HG02973 (cell line): ENCODE measurements around the gene NAALAD2.
"Not testable (repeated sequence)": the region's sequence is repeated elsewhere in the genome, so short reads cannot be mapped to it uniquely, and the experiment has no call there.

ENCODE experiments used
- ATAC-seq: cut with Tn5 transposase; IDR thresholded peaks from one replicate; pipeline ENCODE4 v1.9.1; 2021; ENCODE audit warnings: moderate library complexity; ENCODE audit not compliant: unreplicated experiment

NAALAD2 gene

DNA sequence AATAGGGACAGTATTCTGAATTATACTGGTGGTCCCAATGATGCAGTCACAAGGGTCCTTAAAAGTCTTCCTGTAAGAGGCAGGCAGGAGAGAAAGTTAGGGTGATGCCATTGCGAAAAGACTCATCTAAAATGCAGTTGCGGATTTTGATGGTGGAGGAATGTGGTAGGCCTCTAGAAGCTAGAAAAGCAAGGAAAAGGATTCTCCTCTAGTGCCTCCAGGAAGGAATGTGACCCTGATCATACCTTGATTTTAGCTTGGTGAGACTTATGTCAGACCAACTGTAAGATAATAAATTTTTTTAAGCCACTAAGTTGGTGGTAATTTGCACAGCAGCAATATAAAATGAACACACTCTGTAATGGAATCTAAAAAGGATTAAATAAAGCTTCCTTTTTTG lies 54.5 kb downstream of the NAALAD2 start:
- no peak for ATAC-seq

DNA sequence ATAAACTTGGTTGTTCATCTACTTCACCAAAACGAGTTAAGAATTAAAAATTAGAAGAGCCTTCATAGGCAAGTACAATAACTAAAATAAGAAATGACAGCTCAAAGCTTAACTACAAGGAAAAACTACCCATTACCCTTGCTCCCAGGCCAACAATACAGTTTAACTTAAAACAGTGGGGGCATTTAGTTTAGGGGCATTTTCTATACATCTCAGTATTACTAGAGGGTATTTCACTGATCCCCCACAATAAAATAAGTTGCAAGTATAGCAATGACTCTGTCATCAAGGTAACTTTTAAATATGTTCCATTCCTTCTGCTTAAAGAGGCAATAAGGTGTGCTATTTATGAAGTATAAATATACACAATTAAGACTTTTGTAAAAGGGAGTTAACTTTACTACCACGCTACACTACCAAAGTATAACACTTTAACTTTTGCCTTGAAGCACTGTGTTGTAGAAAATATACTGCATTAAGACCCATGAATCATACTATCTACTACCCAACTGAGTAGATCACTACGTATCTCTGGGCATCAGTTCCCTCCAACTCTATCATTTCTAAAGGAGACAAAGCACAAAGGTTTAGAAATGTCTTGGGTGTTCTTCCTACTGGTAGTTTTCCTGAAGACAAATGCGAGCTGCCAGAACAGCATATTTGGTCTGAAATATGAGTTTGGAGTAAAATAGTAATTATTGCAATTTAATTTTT lies 58.6 kb downstream of the NAALAD2 start:
- ATAC-seq, result no peak

DNA sequence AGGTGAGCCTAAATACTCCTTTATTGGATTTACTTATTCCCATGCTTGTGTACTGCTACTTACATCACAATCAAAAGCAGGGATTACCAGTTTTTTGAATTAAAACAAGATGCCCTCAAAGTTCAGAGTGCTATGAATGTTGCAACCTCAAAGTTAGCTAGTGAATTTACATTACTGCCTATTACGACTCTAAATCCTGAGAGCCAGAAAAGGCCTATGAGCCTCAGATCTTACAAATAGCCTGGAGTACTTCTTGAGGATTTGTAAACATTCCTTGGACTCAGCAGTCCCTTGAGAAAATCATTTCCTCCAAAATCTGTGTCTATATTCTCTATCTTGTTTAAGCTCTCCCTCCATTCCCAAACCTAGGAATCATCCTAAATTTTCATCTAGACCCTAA lies 62.9 kb downstream of the NAALAD2 start:
- ATAC-seq, result no peak

DNA sequence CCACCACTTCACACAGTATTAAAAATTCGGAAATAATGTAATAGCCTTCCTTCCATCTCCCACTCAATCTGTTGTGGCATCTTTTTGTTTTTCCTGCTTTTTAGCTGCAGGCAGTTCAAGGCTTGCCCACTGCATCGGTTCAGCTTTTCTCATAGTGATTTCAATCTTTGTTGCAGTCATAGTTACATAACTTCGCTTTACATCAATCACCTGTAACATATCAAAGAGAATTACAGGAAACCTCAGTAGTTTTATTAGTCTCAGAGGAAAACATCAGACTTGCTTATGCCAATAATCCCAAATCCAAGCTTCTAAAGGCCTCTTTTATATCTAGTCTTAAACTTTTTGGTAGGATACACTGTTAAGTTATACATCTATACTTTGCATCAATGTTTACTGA lies 67.9 kb downstream of the NAALAD2 start:
- ATAC-seq, result no peak

DNA sequence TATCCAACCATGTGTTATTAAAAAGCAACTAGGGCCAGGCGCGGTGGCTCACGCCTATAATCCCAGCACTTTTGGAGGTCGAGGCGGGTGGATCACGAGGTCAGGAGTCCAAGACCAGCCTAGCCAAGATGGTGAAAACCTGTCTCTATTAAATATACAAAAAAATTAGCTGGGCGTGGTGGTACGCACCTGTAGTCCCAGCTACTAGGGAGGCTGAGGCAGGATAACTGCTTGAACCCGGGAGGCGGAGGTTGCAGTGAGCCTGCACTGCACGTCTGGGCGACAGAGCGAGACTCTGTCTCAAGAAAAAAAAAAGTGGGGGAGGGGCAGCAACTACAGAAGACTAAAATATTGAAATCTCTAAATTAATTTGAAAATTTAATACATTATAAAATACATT lies 69.9 kb downstream of the NAALAD2 start:
- no peak for ATAC-seq

DNA sequence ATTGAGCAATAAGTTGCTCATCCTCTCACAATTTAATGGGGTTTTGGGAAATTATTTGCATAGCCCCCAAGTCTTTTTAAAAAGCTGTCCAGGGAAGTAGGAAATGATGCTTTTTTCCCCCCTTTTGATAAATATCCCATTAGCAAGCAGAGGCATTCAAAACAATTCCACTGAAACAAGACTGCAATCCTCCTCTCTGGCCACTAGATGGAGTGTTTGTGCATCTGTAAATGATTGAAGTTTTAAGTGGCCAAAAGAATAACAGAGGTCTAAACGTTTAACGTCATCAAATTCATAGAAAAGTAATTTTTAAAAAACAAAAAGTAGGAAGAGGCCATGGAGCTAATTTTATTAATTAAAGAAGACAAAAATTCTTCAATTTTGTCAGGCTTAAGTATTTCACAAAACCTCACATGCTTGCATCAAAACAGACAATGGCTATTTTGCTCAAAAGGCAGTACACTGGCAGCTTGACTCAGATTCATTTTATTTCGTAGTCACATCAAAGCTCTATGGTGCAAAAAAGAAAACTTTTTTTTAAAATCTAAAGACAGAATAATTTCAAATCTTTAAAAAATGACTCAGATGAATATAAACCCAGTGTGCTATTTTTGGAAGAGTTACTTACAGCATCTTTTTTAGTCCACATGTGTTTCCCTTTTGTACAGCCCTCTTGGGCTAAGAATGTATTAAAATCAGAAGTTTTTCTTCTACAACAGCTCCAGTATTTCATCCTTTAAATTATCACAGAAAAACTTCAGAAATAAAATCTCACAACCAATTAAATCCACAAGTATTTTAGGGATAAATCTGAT lies 70.6 kb downstream of the NAALAD2 start:
- ATAC-seq, result peak; percentile 70

DNA sequence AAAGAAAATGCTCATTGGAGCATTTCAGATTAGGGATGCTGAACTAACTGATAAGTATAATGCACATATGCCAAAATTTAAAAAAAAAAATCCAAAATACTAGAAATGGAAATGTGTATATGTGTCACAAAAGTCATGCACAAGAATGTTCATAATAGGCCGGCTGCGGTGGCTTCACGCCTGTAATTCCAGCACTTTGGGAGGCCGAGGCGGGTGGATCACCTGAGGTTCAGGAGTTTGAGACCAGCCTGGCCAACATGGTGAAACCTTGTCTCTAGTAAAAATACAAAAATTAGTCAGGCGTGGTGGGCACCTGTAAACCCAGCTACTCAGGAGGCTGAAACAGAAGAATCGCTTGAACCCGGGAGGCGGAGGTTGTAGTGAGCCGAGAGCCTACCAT lies 73.5 kb downstream of the NAALAD2 start:
- not testable (repeated sequence) for ATAC-seq

DNA sequence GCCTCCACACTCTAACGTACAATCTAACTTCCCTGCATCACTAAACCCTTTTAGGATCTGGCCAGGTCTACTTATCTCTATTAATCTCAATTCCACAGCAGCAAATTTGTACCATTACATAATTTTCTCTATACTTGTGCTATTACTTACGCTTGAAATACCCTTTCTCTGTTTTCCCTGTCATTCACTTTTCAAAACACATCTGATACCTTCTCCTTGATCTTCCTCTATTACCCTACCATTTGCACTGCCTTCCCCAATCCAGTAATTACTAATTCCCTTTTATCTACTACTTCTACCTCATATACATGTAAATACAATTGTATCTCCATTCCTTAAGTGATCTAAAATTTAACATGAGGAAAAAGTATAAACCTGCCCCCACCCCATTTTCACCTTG lies 74.4 kb downstream of the NAALAD2 start:
- ATAC-seq, result no peak

DNA sequence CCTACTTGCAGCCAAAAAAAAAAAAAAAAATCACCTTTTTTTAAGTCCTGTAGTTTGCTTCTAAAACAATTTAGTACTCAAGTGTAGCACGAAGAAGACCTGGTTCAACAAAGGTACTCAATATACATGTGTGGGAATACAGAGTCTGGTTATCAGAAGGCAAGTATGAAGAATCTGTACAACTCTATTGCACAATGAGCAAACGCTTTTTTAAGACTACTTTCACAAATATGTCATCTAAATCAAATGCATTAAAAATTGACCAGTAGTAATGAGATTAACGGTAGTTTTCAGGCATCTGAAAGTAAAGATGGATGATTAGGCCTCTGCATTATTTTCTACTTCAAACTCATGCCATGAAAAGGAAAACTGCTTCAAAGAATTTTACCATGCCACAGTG lies 78.9 kb downstream of the NAALAD2 start:
- no peak for ATAC-seq

DNA sequence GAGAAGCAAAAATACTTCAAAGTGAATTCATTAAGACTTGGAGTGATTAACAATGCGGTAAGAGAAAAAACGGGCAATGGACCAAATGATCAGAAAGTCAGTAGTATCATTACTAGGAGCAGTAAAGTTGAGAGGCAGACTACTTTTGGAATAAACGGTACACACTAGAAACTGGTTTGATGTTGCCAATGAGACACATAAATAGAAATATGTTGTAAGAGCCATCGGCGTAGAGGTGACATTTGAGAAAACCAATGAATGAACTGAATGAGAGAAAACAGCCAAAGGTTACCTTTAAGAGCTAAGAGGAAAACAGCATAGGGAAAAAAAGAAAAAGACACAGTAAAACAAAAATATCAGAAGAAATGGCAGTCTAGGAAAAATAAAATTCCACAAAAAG lies 82.1 kb downstream of the NAALAD2 start:
- ATAC-seq, result no peak

DNA sequence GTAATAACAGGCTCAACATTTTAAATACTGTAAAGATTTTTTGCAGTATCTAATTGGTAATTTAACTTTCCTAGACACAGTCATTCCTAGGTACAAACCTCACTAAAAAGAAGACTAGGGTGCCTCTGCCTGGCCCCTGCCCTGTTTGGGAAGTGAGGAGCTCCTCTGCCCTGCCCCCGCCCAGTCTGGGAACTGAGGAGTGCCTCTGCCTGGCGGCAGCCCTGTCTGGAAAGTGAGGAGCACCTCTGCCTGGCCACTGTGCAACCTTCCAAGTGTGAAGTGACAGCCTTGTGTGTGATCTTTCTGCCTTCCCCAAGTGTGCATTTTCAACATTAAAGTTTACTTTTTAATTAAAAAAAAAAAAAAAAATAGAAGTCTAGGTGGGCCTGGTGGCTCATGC lies 84.1 kb downstream of the NAALAD2 start:
- no peak for ATAC-seq

DNA sequence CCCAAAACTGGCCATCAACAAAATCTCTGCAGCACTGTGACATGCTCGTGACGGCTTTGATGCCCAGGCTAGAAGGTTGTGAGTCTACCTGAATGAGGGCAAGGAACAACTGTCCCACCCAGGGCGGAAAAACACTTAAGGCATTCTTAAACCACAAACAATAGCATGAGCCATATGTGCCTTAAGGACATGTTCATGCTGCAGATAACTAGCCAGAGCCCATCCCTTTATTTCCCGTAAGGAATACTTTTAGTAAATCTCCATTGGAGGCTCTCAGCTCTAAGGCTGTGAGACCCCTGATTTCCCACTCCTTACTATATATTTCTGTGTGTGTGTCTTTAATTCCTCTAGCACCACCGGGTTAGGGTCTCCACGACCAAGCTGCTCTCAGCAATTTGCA lies 85.0 kb downstream of the NAALAD2 start:
- ATAC-seq, result no peak

DNA sequence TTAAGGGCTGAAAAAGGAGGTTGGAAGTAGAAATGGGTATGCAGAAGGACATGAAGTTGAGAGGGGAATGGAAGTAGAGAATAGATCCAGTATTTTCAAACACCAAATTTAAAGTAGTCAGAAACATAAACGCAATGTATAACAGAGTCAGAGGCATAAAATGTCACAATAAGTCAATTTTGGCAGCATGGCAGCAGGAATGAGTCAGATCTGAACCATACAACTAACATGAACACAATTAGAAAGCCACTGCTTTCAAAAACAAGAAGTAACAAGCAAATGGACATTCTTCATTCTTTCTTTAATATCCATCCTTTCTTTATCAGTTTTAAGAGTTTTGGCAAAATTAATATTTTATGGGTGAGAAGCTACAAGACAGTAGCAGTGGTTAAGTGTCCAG lies 85.9 kb downstream of the NAALAD2 start:
- ATAC-seq, result peak; percentile 20

DNA sequence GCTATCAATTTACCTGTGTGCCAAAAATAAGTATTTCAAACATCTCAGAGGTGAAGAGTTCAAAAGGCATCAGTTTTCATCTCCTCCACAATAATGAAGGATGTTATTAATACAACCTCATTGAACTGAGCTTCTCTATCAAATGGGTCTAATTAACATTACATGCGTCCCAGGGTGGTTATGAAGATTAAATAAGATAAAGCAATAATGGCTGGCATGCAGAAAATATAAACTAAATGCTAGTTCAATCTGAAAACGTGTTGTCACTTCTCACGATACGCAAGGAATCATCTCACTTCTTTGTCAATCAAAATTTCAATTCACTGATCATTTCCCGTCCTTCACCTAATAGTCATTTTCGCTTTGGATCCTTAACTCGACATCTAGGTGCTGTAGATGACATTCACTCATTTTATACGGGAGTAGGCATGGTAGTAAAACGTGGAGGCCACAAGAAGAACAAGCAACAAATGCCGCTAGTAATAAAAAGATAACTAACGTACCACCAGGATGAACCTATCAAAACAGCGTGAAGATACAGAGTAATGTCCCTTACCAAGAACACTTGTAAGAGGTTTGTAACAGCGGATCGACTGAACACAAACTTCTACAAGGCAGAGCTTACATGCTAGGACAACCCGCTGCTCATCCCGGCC lies 87.5 kb downstream of the NAALAD2 start:
- ATAC-seq, result no peak

DNA sequence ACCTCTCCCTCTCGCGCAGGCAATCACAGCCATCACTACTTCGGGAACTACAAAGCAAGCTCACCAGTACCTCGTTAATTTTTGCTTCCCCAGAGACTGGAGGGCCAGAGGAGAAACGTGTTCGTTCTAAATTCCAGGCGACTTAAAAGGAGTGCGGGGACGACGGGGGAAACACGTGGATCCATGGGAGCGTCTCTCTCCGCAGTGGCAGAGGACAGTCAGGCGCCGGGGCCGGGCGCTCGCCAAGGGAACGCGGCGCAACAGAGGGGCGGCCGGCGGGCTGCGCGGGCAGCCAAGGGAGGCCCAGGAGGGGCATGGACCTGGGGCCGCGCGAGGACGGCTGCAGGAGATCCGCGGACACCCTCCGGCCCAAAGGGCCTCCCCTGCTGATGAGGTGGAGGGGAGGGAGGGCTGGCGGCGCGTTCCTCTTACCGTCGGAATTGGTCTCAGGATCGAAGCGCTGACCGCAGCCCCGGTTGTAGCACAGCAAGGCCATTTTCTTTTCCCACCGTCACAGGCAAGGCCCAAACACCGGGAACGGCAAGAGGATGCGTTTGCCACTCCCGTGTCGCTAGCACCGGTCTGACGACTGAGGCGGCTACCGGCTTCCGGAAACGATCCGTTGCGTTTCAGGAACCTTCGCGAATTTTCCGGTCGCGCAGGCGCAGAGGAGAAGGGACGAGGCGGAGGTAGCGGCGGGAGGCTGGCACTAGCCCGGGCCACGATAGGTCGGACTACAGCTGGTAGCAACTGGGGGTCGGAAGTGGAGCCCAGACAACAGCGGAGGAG lies 88.2 kb downstream of the NAALAD2 start, which contains the start of gene CHORDC1:
CHORDC1 (minus strand) TSS at position 591 of the 789 bp plus-strand sequence; CDS start at position 496, 95 bp downstream.
- peak; percentile 87 for ATAC-seq

DNA sequence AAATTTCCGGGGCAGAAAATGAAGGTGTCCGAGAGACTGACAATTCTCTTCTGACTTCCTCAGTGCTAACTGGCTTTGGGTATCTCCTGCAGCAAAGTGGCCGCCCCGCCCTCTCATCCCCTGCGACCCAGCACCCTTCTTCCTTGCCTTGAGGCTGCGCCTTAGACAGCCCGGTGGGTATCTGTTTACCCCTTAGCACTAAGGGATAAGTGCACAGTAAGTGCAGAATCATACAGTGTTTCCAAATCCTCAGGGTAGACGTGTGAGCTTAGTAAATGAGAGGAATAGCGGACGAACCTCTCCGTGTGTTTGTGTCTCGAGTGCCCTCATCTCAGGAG lies 88.8 kb downstream of the NAALAD2 start:
- no peak for ATAC-seq

DNA sequence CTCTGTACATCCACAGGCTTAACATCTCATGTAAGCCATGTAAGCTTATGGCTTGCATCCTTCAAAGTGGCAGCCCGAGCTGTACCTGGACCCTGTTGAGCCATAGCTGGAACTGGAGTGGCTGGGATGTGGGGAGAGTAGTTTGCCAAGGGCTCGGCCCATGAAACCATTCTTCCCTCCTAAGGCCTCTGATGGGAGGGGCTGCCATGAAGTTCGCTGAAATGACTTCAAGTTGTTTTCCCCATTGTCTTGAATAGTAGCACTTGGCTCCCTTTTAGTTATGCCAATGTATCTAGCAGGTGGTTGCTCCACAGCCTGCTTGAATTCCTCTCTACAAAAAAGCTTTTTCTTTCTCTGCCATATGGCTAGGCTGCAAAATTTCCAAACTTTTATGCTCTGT lies 93.6 kb downstream of the NAALAD2 start:
- ATAC-seq, result no peak

DNA sequence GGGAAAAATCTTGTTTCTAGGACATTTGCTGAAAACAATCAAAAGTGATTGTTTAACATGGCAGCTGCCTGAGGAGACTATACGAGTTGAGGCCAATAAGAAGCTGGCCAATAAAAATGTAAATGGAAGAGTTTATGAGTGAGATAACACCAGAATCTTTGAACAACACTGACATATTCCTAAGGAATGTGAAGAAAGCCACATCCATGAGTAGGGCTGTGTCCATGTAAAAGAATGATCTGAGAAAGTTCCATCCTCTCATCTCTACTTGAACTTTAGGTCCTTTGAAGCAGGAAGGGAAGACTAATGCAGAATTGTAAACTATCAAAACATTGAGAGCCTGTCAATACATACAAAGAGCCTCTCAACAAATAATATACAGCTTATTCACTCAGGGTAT lies 95.3 kb downstream of the NAALAD2 start:
- ATAC-seq, result no peak

DNA sequence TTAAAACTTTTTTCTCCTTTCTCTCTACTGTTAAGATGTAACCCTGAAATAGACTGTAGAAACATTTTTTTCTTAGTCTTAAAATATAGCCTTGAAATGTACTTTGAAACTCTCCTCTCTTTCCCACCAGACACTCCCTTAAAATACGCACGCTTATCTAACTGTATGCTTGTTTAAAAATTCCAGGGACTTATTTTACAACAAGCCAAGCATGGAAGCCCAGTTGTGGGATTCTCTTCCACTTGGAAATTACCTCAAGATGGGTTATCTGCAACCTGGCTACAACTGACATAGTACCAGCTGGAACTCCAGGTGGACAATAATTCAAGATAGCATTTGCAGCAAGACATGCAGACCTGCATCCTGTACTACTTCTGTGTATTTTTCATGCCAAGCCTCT lies 100.5 kb downstream of the NAALAD2 start:
- ATAC-seq, result no peak

DNA sequence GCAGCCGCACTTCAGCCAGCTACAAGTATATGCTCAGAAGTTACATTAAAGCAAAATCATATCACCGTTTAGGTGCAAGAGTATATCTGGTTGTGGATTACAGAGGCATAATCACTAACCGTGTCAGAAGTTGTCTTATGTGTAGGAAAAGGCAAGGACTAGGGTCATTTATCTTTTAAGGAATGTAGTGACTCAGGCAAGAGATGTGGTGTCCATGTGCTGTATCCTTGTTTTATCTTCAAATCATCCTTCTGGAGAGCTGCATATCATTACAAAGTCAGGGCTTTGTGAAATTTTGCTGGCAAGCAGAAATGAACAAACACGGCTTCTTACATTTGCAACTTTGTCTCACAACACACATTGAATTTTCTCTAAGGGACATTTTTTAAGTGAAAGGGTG lies 101.1 kb downstream of the NAALAD2 start:
- no peak for ATAC-seq

DNA sequence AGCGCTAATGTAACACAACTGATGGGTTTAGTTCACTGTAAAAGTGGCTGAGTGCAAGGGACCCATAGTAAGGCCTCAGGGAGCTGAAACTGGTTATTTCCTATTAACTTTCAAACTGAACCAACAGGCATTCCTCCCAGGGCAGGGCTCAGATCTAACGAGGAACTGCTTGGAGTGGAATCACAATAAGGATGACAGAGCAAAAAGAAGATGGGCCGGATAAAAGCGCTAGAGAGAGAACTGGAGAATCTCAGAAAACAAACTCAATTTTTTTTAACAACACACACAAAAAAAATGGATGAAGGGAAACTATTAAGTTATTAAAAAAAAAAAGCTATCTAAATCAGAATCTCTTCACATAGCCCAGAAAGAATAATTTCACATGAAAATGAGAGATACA lies 102.5 kb downstream of the NAALAD2 start:
- ATAC-seq, result no peak
